ENCODE results near the gene RASA1.

Gene RASA1

DNA sequence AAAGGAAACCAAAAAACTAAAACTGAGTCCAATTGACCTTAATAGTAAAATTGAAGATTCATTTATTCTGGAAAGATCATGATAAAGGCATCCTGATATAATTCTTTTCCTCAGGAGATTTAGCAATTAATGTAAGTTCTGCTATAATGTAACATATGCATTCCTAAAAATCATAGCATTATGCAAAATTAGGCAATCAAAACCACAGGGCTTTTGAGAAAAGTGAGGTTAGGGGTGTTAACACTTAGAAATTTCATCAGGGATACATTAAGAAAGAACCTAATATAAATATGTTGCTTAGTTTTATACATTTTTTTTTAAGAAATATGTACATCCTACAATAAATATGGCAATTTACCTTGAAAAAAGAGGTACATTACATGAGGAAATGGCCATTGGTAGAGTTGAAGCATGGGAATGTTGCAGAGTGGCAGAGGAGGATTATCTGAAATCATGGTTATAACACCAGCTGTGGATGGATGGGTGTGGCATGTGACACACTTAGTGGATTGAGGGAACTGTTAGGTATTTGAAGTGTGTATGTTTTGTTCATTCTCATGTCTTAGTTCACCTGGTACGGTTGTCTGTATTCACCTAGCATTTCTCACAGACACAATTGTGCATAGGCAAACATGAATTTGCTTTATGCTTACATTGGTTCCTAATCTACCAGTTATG, 94.0 kb downstream of the RASA1 start:
- no peak for DNase-seq

DNA sequence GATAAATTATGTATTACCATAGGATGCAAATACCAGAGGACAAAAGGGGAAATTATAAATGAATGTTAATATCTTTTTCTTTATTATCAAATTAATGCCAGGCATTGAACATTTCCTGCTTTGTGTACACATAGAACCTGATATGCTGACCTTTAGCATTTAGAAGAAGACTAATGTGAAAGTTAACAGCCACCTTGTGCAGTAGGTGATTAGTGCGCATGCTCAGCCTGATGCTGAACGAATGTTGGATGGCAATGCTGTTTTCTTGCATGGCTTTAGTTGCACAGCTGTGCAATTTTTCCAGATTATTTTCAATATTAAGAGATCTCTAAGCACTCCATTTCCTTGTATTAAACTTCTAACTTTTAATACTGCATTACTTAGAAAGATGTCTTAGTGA, 99.6 kb downstream of the RASA1 start:
- no peak for DNase-seq

- no peak for DNase-seq
Measured at GRCh38 chr5:87368601-87369000, 100.9 kb downstream of the RASA1 start.

GRCh38 chr5:87369431-87369830, 101.7 kb downstream of the RASA1 start:
- no peak for DNase-seq

DNA sequence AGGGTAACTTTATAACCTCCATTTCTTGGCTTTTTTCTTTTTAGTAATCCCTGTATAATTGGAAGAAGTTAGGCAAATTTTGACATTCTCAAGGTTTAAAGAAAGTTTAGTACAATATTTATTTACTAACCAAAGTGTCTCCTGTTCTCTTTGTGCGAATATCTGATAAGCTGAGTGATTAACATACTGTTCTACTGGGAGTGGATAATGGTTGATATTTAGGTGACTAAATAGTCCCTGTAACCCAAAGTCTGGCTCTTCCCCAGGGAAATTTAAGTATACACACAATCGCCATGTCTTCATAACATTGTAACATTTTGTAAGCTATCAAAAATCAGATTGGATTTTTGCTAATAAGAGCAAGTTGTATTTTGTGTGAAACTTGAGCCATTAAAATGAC, 105.0 kb downstream of the RASA1 start:
- DNase-seq: no peak

GRCh38 chr5:87382224-87382623, 114.5 kb downstream of the RASA1 start:
- DNase-seq: no peak

DNA sequence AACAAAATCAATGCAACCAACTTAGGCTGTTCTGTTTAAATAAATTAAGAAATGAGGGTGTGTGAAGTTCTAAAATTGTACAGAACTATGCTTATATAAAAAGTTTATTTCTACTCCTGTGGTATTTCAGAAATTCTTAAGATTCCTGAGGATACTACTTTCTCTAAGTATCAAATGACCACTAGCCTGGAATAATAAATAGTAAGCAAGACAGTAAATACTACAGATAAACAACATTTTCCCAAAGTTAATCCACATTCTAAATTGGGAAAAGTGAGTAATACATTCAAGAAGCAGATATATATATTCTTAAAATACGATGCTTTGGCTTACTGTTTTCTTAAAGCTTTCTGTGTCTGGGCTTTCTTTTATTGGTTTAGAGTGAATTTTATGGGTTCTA, 115.5 kb downstream of the RASA1 start:
- DNase-seq: no peak

DNA sequence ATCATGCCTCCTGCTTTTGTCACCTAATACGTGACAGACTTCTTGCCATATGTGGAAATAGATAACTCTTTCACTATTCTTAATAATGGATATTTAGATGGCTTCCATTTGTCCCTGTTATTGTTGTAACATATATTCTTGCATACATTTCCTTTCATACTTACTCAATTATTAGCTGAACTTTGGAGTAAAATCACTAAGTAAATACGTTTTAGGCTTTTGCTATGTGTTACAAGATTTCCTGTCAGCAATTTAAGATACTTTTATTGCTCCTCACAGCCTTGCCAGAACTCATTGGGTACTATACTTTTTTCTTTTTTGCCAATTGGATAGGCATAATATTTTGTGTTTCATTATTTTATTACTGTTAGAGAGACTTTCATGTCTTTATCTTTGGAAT, 118.1 kb downstream of the RASA1 start:
- no peak for DNase-seq

DNA sequence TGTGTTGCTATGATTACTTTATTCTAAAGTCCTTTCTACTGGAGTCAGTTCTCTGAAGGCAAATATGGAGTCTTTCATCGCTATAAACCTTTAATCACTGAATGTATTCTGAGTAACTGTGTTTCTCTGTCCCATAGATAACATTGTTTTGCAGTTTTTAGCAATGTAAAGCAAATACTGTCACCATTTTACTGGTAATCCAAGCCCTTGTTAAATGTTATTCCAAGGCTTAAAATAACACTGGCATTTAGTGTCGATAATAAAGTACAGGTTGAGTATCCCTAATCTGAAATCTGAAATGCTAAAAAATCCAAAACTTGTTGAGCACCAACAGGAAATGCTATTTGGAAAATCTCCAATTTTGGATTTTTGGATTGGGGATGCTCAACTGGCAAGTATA, 120.4 kb downstream of the RASA1 start:
- DNase-seq: no peak

- no peak for DNase-seq
Measured at GRCh38 chr5:87389296-87390034, 121.8 kb downstream of the RASA1 start.

- DNase-seq: no peak
Measured at GRCh38 chr5:87390075-87390474, 122.4 kb downstream of the RASA1 start.

DNA sequence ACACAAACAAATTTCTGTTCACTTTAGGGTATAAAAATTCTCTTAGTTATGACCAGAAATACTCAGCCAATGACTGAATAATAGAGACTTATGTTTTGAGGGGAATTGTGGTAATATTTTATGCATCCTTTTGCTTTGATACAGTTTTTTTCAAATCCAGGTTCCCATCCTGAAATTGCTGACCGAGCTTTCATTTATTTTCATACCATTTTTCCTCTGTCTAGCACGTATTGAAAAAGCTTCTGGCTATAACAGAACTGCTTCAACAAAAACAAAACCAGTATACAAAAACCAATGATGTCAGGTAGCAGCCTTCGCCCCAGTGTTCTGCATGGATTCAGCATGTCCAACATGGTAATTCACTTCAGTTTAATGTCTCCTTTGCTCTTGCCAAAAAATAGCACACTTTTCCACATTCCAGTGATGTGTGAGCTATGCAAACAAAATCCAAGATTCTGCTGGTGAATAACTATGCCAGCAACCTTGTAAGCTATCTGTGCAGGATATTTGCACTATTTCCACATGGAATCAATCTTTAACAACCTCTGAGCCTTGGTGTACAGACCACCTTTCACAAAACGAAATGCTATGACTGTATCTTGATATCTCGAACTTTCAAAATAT, 123.0 kb downstream of the RASA1 start:
- no peak for DNase-seq

- DNase-seq: no peak
Measured at GRCh38 chr5:87392170-87392569, 124.5 kb downstream of the RASA1 start.

GRCh38 chr5:87392801-87393200, 125.1 kb downstream of the RASA1 start:
- DNase-seq: no peak

DNA sequence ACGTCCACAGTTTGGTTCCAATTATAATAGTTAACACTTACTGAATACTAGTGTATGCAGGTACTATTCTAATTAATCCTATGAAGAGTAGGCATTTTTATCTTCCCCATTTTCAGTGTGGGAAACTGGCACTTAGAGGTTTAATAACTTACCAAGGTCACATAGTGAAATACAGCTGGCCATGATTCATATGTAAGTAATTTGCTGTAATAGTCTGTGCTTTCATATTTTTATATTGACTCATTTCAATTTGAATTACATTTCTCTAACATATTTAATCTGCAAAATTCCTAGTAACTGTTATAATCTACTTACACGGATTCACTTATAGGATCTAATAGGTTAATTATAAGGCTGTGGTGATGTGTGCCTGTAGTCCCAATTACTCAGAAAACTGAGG, 125.6 kb downstream of the RASA1 start:
- no peak for DNase-seq

- no peak for DNase-seq
Measured at GRCh38 chr5:87394411-87395165, 126.9 kb downstream of the RASA1 start.

- no peak for DNase-seq
Measured at GRCh38 chr5:87398981-87399614, 131.4 kb downstream of the RASA1 start.

DNA sequence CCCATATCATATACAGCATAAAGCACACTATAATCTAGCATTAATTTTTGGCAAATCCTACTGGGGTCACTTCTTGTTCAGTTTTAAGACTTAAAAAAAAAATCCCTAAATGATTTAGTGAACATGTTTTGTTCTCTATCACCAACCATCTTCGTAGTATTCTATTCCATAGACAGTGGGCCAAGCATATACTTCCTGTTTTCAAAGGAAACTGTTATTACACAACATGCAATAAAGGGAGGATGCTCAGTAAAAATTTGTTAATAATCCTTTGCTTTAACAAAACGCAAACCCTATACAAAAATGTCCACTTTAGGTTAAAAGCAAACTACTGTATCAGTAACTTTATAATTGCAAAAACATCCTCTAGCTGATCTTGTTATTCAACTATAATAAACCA, 132.0 kb downstream of the RASA1 start:
- no peak for DNase-seq

GRCh38 chr5:87400305-87400899, 132.7 kb downstream of the RASA1 start:
- no peak for DNase-seq

- no peak for DNase-seq
Measured at GRCh38 chr5:87401626-87402025, 133.9 kb downstream of the RASA1 start.

GRCh38 chr5:87403409-87403808, 135.7 kb downstream of the RASA1 start:
- DNase-seq: no peak

- DNase-seq: no peak
Measured at GRCh38 chr5:87403899-87404298, 136.2 kb downstream of the RASA1 start.

DNA sequence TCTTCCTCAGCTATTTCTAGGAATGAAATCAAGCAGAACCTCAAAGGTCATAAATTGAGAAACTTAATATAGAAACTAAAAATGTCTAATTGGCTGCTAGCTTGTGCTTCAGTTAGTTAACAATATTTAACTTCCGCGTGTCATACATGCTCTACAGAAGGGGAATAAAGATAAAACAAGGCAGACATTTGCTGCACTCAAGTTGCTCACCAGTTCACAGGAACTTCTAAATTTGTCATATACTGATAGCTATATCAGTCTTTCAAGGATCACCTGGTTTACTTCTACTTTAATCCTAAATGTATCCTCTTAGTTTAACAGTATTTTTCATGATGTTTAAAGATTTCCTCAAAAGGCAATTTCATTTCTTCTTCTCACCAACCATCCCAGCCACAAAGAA, 136.7 kb downstream of the RASA1 start:
- DNase-seq: no peak

All from NCI-H1436 treated with DMSO at 0.1 percent for 48 hours (cell line).